ENCODE measurements around the gene SMIM32.

Gene SMIM32

DNA sequence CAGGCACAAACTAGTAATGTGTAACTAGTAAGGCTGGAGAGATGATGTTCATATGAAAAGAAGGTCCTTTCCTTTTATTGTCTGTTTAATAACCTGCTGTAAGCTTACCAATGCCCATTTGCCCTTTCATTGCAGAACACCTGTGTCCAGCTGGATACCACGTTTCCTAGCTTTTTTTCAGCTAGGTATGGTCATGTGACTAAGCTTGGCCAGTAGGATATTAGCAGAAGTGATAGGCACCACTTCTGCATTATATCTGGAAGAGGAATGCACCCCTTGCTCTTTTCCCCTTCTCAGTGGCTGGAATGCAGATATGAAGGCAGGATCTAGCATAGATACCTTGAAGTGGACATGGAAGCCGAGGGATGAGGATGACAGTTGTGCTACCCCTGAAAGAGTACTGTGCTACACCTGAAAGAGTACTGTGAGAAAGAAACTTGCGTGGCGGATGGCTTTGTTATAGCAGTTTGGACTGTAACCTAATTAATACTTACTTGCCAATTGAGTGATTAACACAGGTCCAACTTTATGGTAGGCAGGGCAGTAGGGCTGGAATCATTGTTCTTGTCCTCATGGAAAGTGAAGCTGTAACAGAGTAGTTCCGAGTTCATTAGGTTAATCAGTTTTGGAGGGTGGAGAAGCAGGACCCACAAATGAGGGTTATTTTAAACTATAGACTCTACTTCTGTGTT lies 6.8 kb downstream of the SMIM32 start:
- no peak for DNase-seq

DNA sequence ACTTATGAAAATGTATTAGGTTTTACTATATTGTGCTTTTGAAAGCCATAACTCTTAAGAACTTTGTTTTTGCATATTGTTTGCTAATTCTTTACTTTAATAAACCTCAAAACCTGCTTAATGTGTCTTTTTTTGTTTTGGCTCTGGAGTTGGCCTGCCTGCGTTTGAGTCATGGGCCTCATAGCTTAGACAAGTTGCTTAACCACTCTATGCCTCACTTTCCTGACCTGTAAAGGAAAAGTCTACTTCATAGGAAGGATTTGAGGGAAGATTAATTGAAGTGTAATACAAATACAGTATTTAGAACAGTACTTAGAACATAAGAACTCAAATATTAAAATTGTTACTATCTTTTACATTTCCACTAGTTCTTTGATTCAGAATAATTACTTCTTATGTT lies 10.3 kb downstream of the SMIM32 start:
- DNase-seq = no peak

DNA sequence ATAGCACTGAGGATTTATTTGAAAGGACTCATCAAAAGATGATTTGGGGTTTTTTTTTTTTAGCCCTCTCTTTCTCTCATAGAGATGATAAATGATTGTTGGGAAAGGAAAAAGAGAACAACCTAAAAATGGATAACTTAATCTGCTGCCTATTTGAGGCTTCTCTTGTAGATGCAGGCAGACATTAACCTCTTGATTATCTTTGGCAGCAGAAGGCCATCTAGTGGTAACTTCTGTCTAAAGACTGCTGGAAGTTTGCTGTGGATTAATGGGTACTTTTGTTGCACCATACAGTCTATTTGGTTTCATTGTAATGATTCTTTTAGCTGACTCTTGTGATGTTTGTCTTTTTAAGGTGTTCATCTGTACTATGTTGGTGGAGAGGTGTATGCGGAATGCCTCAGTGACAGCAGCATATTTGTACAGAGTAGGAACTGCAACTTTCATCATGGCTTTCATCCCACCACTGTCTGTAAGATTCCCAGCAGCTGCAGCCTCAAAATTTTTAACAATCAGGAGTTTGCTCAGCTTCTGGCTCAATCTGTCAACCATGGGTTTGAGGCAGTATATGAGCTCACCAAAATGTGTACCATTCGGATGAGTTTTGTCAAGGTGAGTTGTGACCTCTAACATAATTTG lies 18.8 kb downstream of the SMIM32 start:
- peak; percentile 57 for DNase-seq

DNA sequence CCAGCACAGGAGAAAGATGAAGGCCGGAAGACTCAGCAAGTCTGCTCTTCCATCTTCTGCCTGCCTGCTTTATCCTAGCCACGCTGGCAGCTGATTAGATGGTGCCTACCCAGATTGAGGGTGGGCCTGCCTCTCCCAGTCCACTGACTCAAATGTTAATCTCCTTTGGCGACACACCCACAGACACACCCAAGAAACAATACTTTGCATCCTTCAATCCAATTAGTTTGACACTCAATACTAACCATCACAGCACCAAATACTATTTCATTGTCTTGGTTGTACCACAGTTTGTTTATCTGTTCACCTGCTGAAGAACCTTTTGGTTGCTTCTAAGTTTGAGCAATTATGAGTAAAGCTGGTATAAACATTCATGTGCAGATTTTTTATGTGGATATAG lies 23.7 kb downstream of the SMIM32 start:
- no peak for DNase-seq

DNA sequence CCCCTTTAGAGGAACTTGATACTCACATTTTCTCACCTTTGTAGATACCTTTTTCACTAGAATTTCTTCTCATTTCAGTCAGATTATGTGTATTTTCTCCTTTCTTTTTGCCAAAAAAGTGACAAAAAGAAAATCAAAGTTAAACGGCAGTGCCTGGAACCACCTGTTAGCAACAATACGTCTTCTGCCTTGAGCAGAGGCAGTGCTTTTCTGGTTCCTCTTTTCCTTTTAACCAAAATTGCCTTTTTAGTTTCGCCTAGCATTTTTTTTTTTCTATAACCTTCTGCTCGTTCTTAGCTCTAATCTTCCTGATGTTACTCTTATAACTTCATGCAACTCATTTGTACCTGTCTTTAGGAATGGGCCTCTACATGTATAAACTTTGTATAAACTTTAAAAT lies 26.1 kb downstream of the SMIM32 start:
- no peak for DNase-seq

DNA sequence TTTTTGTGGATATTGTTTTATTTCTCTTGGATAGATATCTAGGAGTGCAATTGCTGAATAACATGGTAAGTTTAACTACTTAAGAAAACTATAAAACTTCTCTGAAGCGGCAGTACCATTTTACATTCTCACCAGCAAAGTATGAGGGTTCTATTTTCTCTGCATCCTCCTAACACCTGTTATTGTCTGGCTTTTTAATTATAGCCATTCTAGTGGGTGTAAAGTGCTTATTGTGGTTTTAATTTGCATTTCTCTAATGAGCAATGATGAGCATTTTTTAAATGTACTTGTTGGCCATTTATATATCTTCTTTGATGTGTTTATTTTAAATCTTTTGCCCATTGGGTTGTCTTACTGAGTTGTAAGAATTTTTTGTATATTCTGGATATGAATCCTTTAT lies 28.7 kb downstream of the SMIM32 start:
- no peak for DNase-seq

DNA sequence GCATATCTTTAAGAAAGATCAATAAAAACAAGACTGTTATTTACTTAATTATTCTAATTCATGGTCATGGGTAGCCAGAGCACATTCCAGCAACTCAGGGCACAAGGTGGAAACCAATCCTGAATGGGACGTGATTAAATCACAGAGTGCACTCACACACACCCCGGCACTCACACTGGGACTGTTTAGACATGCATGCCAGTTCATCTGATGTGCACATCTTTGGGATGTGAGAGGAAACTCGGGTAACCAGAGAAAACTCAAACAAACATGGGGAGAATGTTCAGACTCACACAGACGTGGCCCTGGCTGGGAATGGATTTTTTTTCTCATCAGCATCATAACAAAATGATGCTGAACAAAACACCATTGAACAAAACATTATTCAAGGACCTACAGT lies 31.0 kb downstream of the SMIM32 start:
- DNase-seq = no peak

DNA sequence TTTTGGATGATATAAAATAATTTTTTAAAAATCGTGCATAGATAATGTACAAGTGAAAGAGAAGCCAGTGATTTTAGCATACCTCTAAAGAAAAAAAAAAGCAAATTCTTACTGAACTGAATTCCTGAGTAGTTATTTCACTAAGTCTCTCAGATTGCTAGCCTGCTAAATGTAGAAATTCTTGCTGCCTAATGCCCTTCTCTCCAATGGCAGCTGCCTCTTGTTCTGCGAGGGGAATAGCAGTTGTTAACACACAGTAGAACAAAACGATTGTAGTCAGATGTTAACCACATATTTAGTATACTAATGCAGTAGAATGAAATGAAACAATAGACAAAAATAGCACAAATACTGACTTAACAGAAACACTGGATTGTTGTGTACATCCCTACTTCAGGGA lies 33.5 kb downstream of the SMIM32 start:
- DNase-seq = peak; percentile 52

DNA sequence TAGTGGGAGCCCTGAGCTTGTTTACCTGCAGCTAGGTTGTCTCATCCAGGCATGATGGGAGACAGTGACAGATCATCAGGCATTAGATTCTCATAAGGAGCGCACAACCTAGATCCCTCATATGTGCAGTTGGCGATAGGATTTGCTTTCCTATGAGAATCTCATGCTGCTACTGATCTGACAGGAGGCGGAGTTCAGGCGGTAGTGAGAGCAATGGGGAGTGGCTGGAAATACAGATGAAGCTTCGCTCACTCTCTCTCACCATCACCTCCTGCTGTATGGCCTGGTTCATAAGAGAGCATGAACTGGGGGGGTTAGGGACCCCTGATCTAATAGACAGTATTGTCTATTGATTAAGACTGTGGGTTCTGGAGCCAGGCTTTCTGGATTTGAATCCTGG lies 35.4 kb downstream of the SMIM32 start:
- no peak for DNase-seq

DNA sequence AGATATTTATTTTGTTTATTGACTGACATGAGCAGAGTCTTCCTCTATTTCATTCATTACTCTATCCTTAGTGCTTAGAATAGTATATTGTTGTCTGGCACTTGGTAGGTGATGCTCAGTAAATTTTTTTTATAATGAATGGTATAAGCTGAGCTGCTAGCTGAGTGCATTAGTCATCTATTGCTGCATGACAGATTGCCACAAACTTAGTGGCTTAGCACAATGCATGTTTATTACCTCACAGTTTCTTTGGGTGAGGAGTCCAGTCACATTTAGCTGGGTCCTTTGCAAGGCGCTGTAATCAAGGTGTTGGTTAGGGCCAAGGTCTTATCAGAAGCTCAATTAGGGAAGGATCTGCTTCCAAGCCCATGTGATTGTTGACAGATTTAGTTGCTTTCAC lies 37.2 kb downstream of the SMIM32 start:
- peak; percentile 19 for DNase-seq

DNA sequence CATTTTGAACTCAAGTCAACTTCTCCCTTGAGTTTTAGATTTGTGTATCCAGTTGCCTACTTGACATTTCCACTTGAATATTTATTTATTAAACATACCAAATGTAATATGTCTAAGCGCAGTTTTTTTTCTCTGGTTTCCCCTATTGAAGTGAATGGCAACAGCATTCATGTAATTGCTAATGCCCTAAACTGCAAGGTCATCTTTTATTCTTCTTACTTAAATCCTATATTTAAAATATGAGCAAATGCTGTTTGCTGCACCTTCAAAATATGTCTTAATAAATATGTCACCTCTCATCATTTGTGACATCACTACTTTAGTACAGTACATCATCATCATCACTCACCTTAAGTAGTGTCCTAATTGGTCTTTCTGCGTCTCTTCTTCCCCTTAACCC lies 37.9 kb downstream of the SMIM32 start:
- no peak for DNase-seq

DNA sequence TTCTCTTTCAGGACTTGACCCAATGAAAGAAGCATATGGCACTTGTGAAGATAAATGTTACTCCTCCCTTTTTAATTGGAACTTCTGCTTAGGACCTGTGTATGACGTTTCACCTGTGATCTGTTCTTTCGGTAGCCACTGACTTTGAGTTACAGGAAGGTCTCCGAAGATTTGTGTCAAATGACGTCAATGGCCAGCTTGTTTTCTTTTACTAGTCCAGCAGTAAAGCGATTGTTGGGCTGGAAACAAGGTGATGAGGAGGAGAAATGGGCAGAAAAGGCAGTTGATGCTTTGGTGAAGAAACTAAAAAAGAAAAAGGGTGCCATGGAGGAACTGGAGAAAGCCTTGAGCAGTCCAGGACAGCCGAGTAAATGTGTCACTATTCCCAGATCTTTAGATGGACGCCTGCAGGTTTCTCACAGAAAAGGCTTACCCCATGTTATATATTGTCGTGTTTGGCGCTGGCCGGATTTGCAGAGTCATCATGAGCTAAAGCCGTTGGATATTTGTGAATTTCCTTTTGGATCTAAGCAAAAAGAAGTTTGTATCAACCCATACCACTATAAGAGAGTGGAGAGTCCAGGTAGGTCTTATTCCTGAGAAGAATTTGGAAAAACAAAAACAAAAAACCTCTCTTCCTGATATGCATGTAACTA lies 39.3 kb downstream of the SMIM32 start:
- DNase-seq = no peak

DNA sequence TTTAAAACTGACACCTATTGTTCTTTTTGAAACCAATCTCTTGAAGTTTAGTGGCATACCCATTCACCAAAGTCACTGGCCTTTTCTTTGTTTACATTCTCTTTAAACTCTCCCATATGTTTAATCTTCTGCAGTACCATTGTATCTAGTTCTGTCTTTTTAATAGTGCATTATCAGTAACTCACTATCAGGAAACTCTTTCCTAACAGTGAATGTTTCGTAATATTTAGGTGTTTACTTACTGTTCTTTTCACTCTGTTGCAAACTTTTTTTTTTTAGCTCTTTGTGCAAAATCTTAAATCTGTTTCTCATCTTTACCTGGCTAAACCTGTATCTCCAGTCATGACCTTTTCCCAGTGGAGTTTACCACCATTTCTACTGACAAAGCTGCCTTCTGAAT lies 43.1 kb downstream of the SMIM32 start:
- DNase-seq = no peak

DNA sequence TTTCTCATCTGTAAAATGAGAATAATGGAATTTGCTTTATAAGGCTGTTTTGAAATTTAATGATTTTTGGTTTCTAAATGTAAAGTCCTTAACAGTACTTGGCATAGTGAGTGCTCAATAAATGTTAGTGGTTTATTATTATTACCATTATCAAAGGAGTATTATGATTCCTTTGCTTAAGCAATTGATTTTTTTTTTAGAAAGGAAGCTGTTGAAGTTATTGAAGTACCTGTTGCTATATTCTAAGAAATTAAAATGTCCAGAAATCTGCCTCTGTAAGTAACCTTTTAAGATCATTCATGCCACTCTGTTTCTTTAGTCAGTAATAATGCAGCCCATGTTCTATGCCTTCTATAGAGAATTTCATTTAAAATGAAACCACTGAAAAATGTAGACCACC lies 45.3 kb downstream of the SMIM32 start:
- DNase-seq = no peak

DNA sequence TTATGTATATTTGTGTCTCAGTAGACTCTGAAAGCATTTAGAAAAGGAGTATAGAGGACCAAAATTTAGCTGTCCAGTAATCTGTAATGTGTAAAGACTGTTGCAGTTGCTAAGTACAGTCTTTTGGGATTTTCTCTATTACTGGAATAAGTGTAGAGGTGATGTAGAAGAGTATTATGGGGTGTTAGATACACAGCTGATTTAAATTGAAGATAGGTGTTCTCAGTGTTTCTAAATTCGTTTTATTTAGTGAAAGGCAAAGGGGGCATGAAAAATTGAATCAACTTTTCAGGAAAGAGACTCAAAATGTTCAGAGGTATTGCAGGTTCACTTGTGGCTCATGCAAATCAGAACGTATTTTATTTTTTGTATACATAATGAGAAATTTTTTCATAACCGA lies 46.8 kb downstream of the SMIM32 start:
- DNase-seq = no peak

DNA sequence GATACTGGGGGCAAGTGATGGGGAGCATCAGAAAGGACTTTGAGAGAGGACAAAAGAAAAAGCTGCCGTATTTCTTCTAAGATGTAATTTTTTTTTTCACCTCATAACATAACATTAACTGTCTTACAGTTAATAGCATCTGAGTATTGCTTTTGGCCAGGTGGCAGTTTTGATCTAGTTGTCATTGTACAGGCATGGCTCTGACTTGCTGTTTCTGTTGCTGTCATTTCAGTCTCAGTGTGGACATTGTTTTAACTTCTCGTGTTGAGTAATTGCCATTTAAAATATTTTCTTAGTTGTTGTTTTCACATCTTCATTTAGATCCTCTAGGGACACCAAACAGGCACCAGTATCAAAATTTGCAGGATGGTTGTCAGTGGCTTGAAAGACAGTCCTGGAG lies 47.9 kb downstream of the SMIM32 start:
- no peak for DNase-seq

DNA sequence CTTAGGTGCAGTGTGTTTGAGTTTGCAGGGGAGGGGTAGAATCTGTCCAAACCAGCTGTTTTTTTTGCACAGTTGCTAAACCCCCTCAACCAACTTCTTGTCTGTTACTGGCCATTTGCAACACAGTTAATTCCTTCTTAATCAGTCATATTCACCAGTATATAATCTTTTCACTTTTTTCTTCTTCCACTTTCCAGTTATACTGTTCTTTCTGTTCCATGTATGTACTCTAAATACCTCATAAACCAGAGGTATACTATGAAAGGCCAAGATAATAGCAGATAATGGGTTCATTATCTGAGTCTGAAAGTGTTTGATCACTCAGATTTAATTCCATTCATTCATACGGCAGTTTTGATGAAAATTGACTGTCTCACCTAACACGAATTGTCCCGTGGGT lies 49.2 kb downstream of the SMIM32 start:
- no peak for DNase-seq

DNA sequence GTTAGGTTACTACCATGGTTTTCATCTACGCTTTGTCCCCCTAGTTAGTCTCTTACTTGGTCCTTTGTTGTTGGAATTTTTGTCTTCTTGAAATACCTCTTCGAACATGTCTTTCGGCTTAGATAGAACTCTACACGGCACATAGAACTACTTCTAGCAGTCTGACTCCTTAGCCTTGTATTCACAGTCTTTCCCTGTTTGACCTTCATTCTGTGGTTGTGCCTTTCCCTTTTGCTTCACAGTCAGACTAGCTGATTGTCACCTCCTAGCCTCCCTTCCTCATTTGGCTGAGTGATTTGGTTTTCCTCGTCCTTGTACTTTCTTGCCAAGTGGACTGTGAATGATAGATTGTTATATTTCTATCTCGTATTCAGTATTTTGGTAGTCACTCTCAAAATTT lies 49.6 kb downstream of the SMIM32 start:
- DNase-seq = no peak

DNA sequence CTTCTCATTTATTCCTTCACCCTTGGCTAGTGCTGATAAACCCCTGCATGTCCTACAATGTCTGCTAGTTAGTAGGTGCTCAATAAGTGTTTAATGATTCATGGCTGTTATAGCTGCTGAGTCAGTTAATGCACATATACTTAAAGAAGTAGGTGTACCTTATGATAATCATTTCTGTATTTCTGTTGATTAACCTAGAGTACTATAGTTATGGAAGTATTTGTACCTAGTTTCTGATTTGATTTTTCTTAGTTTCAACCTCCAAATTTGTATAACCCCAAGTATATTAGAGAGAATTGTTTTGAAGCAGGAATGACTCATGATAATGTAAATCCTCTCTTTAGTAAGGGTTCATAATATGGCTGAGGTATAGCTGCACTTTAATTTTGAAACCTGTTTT lies 51.4 kb downstream of the SMIM32 start:
- DNase-seq = no peak

Measured in fibroblast of skin of right quadriceps (primary cell).